ENCODE data around the gene FAM83G.
"Not testable (repeated sequence)": the region's sequence is repeated elsewhere in the genome, so short reads cannot be mapped to it uniquely, and the experiment has no call there.

Gene FAM83G

DNA sequence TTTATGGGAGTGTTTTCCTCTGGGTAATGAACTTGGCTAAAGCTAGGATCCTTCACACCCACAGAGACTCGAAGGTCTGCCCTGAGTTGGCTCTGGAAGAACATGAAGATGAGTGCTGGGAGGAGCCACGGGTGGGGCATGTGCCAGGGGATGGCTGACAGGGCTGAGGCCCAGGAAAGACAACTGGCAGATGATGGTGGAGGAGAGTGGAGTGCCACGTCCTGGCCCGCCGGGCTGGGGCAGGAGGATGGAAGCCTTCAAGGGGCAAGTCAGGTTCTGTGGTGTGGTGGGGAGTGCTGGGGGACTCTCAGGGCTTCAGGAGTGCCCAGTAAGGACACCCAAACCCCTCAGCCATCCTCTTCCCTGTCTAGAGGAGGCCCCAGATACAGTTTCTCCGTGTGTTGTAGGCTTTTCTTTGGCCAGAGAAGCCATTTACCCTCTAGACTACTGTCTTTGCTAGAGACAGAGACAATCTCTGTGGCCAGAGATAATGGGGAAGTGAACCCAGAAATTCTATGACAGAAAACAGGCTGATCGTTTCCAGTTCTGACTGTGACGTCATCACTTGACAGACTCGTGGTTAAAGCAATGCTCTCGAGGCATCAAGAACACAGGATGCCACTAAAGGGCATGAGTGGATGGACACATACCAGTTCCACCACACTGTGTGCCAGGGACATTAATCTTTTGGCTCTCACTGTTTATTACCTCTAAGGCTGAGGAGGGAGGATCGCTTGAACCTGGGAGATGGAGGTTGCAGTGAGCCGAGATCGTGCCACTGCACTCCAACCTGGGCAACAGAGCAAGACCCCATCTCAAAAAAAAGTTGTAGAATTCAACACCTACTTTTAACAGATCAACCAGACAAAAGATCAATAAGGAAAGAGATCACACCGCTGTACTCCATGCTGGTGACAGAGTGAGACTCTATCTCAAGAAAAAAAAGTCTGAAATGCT is 71.2 kb downstream of the FAM83G start:
- H3K27ac ChIP-seq (ENCODE audit: low read depth, low read length): no peak overlapping the region
- H3K9ac ChIP-seq (ENCODE audit: low read length): no peak overlapping the region
- no peak overlapping the region for H3K4me3 ChIP-seq (ENCODE audit: low read length)
- H3K4ac ChIP-seq (ENCODE audit: low read depth, low read length): no peak overlapping the region
- no peak overlapping the region for H2BK15ac ChIP-seq (replicated peaks; ENCODE audit: low read depth)
- H2BK120ac ChIP-seq (ENCODE audit: low read depth, low read length): no peak overlapping the region
- no peak overlapping the region for H4K5ac ChIP-seq (ENCODE audit: low read length)
- no peak overlapping the region for H2AK5ac ChIP-seq (ENCODE audit: low read length)
- no peak overlapping the region for H3K4me2 ChIP-seq (ENCODE audit: low read length)
- DNase-seq: no peak
- H2BK5ac ChIP-seq (ENCODE audit: low read length): no peak overlapping the region
- H3K79me1 ChIP-seq (ENCODE audit: low read length): no peaks in the 10 kb centered on the region
- no peak overlapping the region for H3K56ac ChIP-seq (ENCODE audit: low read length)
- H3K18ac ChIP-seq (ENCODE audit: low read length): no peak overlapping the region
- H3K79me2 ChIP-seq (ENCODE audit: control insufficient read depth, insufficient read depth, low read length): no peaks in the 10 kb centered on the region
- no peak overlapping the region for H3K23ac ChIP-seq (ENCODE audit: low read length)
- H4K8ac ChIP-seq (ENCODE audit: low read depth, low read length): no peak overlapping the region
- no peaks in the 10 kb centered on the region for H3K4me1 ChIP-seq (ENCODE audit: control insufficient read depth, low read depth, low read length)
- no CpG with 5 or more reads among the region's 14 CpGs for WGBS (ENCODE audit: extremely low coverage, insufficient coverage, low lambda C conversion rate)
- H3K36me3 ChIP-seq (ENCODE audit: control insufficient read depth, insufficient read depth, low read length): peaks cover 5% of the 10 kb centered on the region
- H3K27me3 ChIP-seq (ENCODE audit: insufficient read depth, low read length, poor library complexity): no peaks in the 10 kb centered on the region

DNA sequence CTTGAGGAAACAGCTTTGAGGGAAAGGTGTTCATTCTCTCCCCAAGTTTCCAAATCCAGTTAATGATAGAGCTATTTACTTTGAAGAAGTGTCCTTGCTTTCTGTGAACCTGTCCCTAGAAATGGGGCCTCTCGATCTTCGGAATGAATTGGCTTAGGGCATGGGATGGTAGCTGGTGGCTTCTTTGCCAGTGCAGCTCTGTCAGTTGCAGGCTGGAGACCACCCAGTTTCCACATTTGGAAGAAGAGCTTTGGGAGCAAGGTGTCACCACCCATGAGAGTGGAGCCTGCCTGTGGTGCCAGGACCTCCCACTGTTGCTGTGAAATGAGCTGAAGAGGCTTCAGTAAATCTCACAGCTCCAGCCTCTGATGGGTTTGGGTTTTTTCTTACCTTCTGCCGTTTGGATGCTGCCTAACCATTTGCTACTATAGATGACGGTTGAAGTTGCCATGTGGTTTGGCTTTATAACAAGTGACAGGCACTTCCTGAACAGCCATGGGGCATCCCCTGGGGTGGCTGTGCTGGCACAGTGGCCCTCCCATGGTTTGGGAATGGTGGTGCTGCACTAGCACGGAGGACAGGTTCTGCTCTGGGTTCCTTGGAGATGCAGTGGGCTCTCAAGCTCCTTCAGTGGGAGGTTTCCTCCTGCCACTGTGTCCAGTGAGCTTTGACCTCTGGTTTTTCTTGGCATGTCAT is 72.1 kb downstream of the FAM83G start:
- H3K27ac ChIP-seq (ENCODE audit: low read depth, low read length): no peak overlapping the region
- H3K36me3 ChIP-seq (ENCODE audit: control insufficient read depth, insufficient read depth, low read length): peaks cover 5% of the 10 kb centered on the region
- H3K9ac ChIP-seq (ENCODE audit: low read length): no peak overlapping the region
- H3K4me3 ChIP-seq (ENCODE audit: low read length): no peak overlapping the region
- no peak overlapping the region for H2BK15ac ChIP-seq (replicated peaks; ENCODE audit: low read depth)
- H2BK120ac ChIP-seq (ENCODE audit: low read depth, low read length): no peak overlapping the region
- no peaks in the 10 kb centered on the region for H3K79me1 ChIP-seq (ENCODE audit: low read length)
- H3K4me1 ChIP-seq (ENCODE audit: control insufficient read depth, low read depth, low read length): no peaks in the 10 kb centered on the region
- no peaks in the 10 kb centered on the region for H3K79me2 ChIP-seq (ENCODE audit: control insufficient read depth, insufficient read depth, low read length)
- H3K18ac ChIP-seq (ENCODE audit: low read length): no peak overlapping the region
- H4K8ac ChIP-seq (ENCODE audit: low read depth, low read length): no peak overlapping the region
- H3K4me2 ChIP-seq (ENCODE audit: low read length): no peak overlapping the region
- H3K56ac ChIP-seq (ENCODE audit: low read length): no peak overlapping the region
- no peak overlapping the region for H3K4ac ChIP-seq (ENCODE audit: low read depth, low read length)
- H2BK5ac ChIP-seq (ENCODE audit: low read length): no peak overlapping the region
- H2AK5ac ChIP-seq (ENCODE audit: low read length): no peak overlapping the region
- H3K23ac ChIP-seq (ENCODE audit: low read length): no peak overlapping the region
- no peaks in the 10 kb centered on the region for H3K27me3 ChIP-seq (ENCODE audit: insufficient read depth, low read length, poor library complexity)
- no CpG with 5 or more reads among the region's 5 CpGs for WGBS (ENCODE audit: extremely low coverage, insufficient coverage, low lambda C conversion rate)
- no peak for DNase-seq
- no peak overlapping the region for H4K5ac ChIP-seq (ENCODE audit: low read length)

DNA sequence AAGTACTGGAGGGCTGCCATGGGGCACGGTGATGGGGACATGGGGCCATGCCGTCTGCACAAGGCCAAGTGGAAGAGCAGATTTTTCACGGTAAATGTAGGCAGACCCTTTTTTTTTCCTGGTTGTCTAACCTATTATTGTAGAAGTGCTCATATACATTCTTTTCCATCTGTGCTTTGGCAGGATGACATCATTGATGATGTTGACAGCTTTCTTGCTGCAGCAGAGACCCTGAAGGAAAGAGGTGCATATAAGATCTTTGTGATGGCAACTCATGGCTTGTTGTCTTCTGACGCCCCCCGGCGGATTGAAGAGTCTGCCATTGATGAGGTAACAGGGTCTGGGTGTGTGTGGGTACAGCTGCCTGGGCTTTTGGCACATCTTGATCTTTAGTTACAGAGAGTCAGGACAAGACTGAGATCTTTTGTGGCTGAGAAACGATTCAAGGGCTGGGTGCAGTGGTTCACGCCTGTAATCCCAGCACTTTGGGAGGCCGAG is 75.9 kb downstream of the FAM83G start:
- H2BK5ac ChIP-seq (ENCODE audit: low read length): no peak overlapping the region
- no peak overlapping the region for H3K4me2 ChIP-seq (ENCODE audit: low read length)
- H3K79me1 ChIP-seq (ENCODE audit: low read length): no peaks in the 10 kb centered on the region
- H2AK5ac ChIP-seq (ENCODE audit: low read length): no peak overlapping the region
- H3K9ac ChIP-seq (ENCODE audit: low read length): no peak overlapping the region
- no peak overlapping the region for H4K8ac ChIP-seq (ENCODE audit: low read depth, low read length)
- no peaks in the 10 kb centered on the region for H3K79me2 ChIP-seq (ENCODE audit: control insufficient read depth, insufficient read depth, low read length)
- H3K56ac ChIP-seq (ENCODE audit: low read length): no peak overlapping the region
- no CpG with 5 or more reads among the region's 9 CpGs for WGBS (ENCODE audit: extremely low coverage, insufficient coverage, low lambda C conversion rate)
- H3K27ac ChIP-seq (ENCODE audit: low read depth, low read length): no peak overlapping the region
- H2BK120ac ChIP-seq (ENCODE audit: low read depth, low read length): no peak overlapping the region
- H3K23ac ChIP-seq (ENCODE audit: low read length): no peak overlapping the region
- H3K4me1 ChIP-seq (ENCODE audit: control insufficient read depth, low read depth, low read length): no peaks in the 10 kb centered on the region
- no peak overlapping the region for H4K5ac ChIP-seq (ENCODE audit: low read length)
- no peaks in the 10 kb centered on the region for H3K27me3 ChIP-seq (ENCODE audit: insufficient read depth, low read length, poor library complexity)
- peak; percentile 24 for DNase-seq
- H3K4ac ChIP-seq (ENCODE audit: low read depth, low read length): no peak overlapping the region
- no peak overlapping the region for H3K4me3 ChIP-seq (ENCODE audit: low read length)
- H2BK15ac ChIP-seq (replicated peaks; ENCODE audit: low read depth): no peak overlapping the region
- H3K36me3 ChIP-seq (ENCODE audit: control insufficient read depth, insufficient read depth, low read length): peaks cover 5% of the 10 kb centered on the region
- no peak overlapping the region for H3K18ac ChIP-seq (ENCODE audit: low read length)

DNA sequence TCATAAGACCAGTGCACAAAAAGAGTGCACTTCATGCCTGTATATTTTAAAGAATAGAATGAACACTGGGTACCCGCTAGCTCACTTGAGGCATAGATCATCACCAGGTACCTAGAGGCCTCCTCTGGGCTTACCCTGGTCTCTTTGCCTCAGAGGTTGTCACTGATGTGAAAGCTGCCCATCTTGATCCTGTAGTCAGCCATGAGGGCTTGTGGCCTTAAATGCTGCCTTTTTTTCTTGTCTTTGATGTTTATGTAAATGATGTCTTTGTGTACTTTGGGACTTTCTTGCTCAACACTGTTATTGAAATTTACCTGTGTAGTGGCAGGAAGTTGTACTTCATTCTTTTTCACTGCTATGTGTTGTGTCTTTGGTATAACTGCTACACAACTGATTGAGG is 79.4 kb downstream of the FAM83G start:
- no CpG with 5 or more reads among the region's 1 CpG for WGBS (ENCODE audit: extremely low coverage, insufficient coverage, low lambda C conversion rate)

DNA sequence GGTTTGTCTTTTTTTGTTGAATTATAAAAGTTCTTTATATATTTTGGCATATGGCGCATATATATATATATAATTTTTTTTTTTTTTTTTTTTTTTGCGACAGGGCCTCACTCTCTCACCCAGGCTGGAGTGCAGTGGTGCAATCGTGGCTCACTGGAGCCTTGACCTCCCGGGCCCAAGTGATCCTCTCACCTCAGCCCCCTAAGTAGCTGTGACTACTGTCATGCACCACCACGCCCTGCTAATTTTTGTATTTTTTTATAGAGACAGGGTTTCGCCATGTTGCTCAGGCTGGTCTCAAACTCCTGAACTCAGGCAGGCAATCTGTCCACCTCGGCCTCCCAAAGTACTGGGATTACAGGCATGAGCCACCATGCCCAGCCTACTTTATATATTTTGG is 82.0 kb downstream of the FAM83G start:
- not testable (repeated sequence) for H3K4ac ChIP-seq (ENCODE audit: low read depth, low read length); H4K8ac ChIP-seq (ENCODE audit: low read depth, low read length); H3K36me3 ChIP-seq (ENCODE audit: control insufficient read depth, insufficient read depth, low read length); H2BK120ac ChIP-seq (ENCODE audit: low read depth, low read length); H3K79me2 ChIP-seq (ENCODE audit: control insufficient read depth, insufficient read depth, low read length); H3K4me1 ChIP-seq (ENCODE audit: control insufficient read depth, low read depth, low read length); H2BK15ac ChIP-seq (replicated peaks; ENCODE audit: low read depth); DNase-seq; H3K23ac ChIP-seq (ENCODE audit: low read length); H3K56ac ChIP-seq (ENCODE audit: low read length); H3K18ac ChIP-seq (ENCODE audit: low read length); H2AK5ac ChIP-seq (ENCODE audit: low read length); H3K4me2 ChIP-seq (ENCODE audit: low read length); H3K79me1 ChIP-seq (ENCODE audit: low read length); H3K9ac ChIP-seq (ENCODE audit: low read length); H3K4me3 ChIP-seq (ENCODE audit: low read length); H3K27me3 ChIP-seq (ENCODE audit: insufficient read depth, low read length, poor library complexity); H4K5ac ChIP-seq (ENCODE audit: low read length); H2BK5ac ChIP-seq (ENCODE audit: low read length); H3K27ac ChIP-seq (ENCODE audit: low read depth, low read length)
- WGBS (ENCODE audit: extremely low coverage, insufficient coverage, low lambda C conversion rate): no CpG with 5 or more reads among the region's 7 CpGs

More for the DNA sequence above, 79.4 kb downstream of the FAM83G start:
- H2AK5ac ChIP-seq (ENCODE audit: low read length): no peak overlapping the region
- no peaks in the 10 kb centered on the region for H3K79me1 ChIP-seq (ENCODE audit: low read length)
- no peaks in the 10 kb centered on the region for H3K79me2 ChIP-seq (ENCODE audit: control insufficient read depth, insufficient read depth, low read length)
- H3K56ac ChIP-seq (ENCODE audit: low read length): no peak overlapping the region
- H3K18ac ChIP-seq (ENCODE audit: low read length): no peak overlapping the region
- H3K4me1 ChIP-seq (ENCODE audit: control insufficient read depth, low read depth, low read length): no peaks in the 10 kb centered on the region
- H3K23ac ChIP-seq (ENCODE audit: low read length): no peak overlapping the region
- no peak overlapping the region for H3K9ac ChIP-seq (ENCODE audit: low read length)
- no peak overlapping the region for H4K8ac ChIP-seq (ENCODE audit: low read depth, low read length)
- H2BK5ac ChIP-seq (ENCODE audit: low read length): no peak overlapping the region
- H3K4ac ChIP-seq (ENCODE audit: low read depth, low read length): no peak overlapping the region
- no peak overlapping the region for H2BK120ac ChIP-seq (ENCODE audit: low read depth, low read length)
- no peak overlapping the region for H2BK15ac ChIP-seq (replicated peaks; ENCODE audit: low read depth)
- H3K27me3 ChIP-seq (ENCODE audit: insufficient read depth, low read length, poor library complexity): no peaks in the 10 kb centered on the region
- no peak overlapping the region for H3K4me2 ChIP-seq (ENCODE audit: low read length)
- H3K27ac ChIP-seq (ENCODE audit: low read depth, low read length): no peak overlapping the region
- H3K4me3 ChIP-seq (ENCODE audit: low read length): no peak overlapping the region
- peaks cover 3% of the 10 kb centered on the region for H3K36me3 ChIP-seq (ENCODE audit: control insufficient read depth, insufficient read depth, low read length)
- DNase-seq: no peak
- H4K5ac ChIP-seq (ENCODE audit: low read length): no peak overlapping the region
